ENCODE results near the gene SF3A2. TPM values are rescaled to one million over a fixed set of nuclear protein-coding genes. Genes with fewer than 3 reads are reported as not detected.

Gene SF3A2
- total and polyA plus RNA-seq, 2 experiments from 2014 or later: 67.7 to 128 TPM

DNA sequence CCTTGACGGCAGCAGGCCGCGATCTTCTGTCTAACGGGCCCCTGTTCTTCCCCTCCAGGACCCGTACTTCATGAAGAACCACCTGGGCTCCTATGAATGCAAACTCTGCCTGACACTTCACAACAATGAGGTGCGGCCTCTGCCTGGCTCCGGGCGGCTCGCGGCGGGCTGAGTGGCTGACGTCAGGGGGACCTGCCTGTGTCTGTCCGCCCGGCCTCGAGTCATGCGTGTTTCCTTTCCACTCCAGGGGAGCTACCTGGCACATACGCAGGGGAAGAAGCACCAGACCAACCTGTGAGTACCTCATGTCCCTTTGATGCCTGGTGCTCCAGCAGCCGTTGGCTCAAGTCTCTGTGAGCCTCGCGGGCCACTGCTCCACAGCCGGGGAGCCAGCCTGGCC lies 7.9 kb downstream of the SF3A2 start (continued):
- TF ChIP-seq, protein P1, sequence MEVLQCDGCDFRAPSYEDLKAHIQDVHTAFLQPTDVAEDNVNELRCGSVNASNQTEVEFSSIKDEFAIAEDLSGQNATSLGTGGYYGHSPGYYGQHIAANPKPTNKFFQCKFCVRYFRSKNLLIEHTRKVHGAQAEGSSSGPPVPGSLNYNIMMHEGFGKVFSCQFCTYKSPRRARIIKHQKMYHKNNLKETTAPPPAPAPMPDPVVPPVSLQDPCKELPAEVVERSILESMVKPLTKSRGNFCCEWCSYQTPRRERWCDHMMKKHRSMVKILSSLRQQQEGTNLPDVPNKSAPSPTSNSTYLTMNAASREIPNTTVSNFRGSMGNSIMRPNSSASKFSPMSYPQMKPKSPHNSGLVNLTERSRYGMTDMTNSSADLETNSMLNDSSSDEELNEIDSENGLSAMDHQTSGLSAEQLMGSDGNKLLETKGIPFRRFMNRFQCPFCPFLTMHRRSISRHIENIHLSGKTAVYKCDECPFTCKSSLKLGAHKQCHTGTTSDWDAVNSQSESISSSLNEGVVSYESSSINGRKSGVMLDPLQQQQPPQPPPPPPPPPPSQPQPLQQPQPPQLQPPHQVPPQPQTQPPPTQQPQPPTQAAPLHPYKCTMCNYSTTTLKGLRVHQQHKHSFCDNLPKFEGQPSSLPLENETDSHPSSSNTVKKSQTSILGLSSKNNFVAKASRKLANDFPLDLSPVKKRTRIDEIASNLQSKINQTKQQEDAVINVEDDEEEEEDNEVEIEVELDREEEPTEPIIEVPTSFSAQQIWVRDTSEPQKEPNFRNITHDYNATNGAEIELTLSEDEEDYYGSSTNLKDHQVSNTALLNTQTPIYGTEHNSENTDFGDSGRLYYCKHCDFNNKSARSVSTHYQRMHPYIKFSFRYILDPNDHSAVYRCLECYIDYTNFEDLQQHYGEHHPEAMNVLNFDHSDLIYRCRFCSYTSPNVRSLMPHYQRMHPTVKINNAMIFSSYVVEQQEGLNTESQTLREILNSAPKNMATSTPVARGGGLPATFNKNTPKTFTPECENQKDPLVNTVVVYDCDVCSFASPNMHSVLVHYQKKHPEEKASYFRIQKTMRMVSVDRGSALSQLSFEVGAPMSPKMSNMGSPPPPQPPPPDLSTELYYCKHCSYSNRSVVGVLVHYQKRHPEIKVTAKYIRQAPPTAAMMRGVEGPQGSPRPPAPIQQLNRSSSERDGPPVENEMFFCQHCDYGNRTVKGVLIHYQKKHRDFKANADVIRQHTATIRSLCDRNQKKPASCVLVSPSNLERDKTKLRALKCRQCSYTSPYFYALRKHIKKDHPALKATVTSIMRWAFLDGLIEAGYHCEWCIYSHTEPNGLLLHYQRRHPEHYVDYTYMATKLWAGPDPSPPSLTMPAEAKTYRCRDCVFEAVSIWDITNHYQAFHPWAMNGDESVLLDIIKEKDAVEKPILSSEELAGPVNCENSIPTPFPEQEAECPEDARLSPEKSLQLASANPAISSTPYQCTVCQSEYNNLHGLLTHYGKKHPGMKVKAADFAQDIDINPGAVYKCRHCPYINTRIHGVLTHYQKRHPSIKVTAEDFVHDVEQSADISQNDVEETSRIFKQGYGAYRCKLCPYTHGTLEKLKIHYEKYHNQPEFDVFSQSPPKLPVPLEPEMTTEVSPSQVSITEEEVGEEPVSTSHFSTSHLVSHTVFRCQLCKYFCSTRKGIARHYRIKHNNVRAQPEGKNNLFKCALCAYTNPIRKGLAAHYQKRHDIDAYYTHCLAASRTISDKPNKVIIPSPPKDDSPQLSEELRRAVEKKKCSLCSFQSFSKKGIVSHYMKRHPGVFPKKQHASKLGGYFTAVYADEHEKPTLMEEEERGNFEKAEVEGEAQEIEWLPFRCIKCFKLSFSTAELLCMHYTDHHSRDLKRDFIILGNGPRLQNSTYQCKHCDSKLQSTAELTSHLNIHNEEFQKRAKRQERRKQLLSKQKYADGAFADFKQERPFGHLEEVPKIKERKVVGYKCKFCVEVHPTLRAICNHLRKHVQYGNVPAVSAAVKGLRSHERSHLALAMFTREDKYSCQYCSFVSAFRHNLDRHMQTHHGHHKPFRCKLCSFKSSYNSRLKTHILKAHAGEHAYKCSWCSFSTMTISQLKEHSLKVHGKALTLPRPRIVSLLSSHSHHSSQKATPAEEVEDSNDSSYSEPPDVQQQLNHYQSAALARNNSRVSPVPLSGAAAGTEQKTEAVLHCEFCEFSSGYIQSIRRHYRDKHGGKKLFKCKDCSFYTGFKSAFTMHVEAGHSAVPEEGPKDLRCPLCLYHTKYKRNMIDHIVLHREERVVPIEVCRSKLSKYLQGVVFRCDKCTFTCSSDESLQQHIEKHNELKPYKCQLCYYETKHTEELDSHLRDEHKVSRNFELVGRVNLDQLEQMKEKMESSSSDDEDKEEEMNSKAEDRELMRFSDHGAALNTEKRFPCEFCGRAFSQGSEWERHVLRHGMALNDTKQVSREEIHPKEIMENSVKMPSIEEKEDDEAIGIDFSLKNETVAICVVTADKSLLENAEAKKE (CRISPR knock-in tag; IDR thresholded peaks at IDR 0.05): no peak
- TF ChIP-seq CREB1 (CRISPR knock-in tag; IDR thresholded peaks at IDR 0.05; ENCODE audit: low read depth): no peak
- no peak for TF ChIP-seq STAT1 (IDR thresholded peaks at IDR 0.05; ENCODE audit: unreplicated experiment)
- no peak for TF ChIP-seq CTCF (conservative IDR thresholded peaks at IDR 0.05; ENCODE audit: low read depth in 2 of 2)
- no peak for TF ChIP-seq ZNF331 (CRISPR knock-in tag; IDR thresholded peaks at IDR 0.05; ENCODE audit: low read depth)
- TF ChIP-seq ETS1 (IDR thresholded peaks at IDR 0.05): no peak
- TF ChIP-seq JUNB (IDR thresholded peaks at IDR 0.05; ENCODE audit: unreplicated experiment): no peak
- no peak for TF ChIP-seq ZNF114 (CRISPR knock-in tag; IDR thresholded peaks at IDR 0.05)

Measured in GM23338 (cell line).